CD4-positive, alpha-beta T cell treated with Interferon alpha-2 for 1 hour (primary cell): ENCODE data around the gene FOXM1.
"Not testable (repeated sequence)": the region's sequence is repeated elsewhere in the genome, so short reads cannot be mapped to it uniquely, and the experiment has no call there.

Experiments
- DNase-seq, 2 donors: peaks; one replicate each; pipeline ENCODE4 v3.0.0-alpha.2; 2020 to 2022

Gene FOXM1

DNA sequence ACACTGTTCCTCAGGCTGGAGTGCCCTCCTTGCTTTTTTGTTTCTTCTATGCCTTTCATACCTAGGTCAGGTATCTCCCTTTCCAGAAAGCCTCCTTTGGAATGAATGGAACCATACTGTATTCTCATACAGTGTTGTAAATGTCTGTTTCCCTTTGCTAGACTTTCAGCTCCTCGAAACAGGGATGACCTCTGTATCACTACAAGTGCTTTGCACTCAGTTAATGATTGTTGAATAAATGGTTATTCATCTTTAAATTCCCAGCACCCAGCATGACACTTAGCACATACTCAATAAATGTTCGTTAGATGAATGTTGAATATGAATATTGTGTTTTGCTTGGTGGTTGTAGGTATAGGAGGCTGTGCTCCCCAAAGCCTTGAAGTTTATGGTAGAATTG lies 7.8 kb upstream of the FOXM1 start:
- DNase-seq = no peak

DNA sequence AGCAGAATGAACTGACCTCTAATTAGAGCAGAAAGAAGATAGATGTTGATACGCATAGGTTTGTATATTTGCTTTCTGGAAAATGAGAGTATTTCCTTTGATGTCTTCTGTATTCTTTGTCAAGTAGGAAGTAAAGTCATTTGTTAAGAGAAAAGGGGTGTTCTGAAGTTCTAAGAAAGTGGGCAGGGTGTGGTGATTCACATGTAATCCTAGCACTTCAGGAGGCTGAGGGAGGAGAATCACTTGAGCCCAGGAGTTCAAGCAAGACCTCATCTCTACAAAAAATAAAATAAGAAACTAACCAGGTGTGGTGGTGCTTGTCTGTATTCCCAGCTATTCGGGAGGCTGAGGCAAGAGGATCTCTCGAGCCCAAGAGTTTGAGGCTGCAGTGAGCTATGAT lies 2.9 kb upstream of the FOXM1 start:
- no peak for DNase-seq

DNA sequence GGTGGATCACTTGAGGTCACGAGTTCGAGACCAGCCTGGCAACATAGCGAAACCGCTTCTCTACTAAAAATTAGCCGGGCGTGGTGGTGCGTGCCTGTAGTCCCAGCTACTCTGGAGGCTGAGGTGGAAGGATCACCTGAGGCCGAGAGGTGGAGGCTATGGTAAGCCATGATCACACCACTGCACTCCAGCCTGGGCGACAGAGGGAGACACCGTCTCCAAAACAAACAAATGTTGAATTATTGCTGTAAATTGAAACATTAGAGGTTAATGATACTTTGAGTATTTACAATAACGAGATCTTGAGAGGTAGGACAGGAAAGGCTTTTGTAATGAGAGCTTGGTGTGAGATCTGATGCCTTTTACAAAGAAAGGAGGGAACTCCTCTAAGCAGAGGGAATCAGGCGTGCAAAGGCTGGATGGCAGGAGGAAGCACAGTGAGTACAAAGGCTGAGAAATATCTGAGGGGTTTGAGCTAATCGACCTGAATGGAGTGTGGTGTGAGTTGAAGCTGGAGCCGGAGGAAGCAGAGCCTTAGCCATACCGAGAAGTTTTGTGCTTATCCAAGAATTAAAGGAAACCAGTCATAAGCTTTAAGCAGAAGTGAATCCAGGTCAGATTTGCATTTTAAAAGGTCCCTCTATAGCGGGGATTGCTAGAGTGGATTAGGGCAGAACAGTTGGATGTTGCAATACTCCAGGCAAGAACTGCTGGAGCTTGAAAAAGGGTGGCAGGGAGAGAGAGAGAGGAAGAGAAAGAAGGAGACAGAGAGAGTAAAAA lies 1.2 kb upstream of the FOXM1 start:
- DNase-seq = peak in 1 of 2 donors; percentile 20

DNA sequence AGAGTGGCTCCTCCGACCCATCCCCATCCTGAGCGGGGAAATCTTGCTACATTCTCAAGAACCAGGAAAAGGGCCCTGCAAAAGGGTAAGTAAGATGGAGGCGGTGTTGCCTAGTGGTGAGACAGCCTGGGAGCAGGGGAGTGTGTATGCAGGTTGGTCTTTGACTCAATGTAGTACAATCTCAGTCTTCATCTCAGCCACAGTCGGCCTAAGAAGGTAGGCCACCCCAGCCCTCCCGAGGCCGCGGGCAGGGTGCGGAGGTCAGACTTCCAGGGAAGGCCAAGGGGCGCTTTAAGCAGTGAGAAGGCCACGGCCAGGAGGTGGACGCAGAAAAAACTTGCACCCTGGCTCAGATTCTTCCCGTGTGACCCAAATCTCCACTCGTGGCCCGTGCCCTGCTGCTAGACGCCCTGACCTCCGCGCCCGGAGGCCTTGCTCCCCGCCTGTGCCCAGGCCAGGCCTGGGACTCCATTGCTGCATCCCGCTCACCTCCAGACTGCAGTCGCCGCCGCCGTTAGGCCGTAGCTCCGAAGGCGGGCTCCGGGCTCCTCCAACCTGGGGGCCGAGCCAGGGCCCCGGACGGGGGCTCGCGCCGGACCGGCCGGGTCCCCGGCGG lies 435 bp downstream of the FOXM1 start:
- peak in 1 of 2 donors; percentile 12 for DNase-seq

DNA sequence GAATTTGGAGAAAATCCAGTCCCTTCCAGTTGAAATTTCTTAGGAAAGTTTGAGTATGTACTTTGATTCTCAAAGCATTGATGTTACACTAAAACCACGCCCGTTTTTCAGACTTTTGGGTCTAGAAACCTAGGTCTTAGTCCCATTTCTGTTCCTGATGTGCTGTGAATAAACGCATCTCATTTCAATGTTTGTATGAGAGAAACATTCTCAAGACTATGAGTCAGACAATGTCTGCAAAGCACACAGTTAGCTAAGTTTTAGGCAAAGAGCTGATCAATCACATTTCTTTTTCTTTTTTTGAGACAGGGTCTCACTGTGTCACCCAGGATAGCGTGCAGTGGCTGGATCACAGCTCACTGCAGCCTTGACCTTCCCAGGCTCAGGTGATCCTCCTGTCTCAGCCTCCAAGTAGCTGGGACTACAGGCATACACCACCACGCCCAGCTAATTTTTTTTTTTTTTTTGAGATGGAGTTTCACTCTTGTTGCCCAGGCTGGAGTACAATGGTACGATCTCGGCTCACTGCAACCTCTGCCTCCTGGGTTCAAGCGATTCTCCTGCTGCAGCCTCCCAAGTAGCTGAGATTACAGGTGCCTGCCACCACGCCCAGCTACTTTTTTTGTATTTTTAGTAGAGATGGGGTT lies 7.9 kb downstream of the FOXM1 start:
- DNase-seq = not testable (repeated sequence)

DNA sequence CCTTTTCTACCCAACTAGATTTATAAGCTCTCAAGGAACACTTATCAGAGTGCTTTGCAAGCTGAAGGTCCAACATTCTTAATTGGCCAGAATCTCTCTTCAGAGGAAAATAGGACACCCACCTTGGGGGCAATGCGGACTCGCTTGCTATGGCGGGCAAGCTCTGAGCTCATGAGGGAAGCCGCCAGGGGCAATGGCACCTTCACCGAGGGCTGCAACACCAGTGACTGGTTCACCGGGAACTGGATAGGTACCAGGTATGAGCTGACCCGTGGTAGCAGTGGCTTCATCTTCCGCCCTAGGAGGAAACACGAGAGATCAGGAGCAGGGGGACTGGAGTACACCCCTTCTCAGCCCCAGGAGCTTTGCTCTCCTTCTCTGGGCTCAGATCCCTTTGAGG lies 12.8 kb downstream of the FOXM1 start:
- DNase-seq = no peak

DNA sequence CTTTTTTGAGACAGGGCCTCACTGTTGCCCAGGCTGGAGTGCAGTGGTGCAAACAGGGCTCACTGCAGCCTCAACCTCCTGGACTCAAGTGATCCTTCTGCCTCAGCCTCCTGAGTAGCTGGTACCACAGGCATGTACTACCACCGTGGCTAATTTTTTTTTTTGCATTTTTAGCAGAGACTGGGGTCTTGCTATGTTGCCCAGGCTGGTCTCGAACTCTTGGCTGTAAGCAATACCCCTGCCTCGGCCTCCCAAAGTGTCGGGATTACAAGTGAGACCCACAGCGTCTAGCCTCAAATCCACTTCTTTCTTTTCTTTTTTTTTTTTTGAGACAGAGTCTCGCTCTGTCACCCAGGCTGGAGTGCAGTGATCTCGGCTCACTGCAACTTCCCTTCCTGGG lies 13.6 kb downstream of the FOXM1 start:
- DNase-seq = not testable (repeated sequence)

DNA sequence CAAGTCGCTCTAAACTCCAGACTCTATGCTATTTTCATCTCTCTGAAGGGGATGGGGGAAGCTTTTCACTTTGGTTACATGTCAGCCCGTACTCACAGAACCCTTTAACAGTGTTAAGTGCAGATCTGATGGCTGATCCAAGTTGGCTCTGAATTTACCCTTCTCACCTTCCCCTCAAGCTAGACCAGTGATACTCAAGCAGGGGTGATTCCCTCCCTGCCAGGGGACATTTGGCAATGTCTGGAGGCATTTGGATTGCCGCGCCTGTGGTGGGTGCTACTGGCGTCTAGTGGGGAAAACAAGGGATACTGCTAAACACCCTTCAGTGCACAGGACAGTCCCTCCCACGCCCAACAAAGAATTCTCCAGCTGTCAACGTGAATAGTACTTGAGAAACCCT lies 14.1 kb downstream of the FOXM1 start:
- DNase-seq = no peak

DNA sequence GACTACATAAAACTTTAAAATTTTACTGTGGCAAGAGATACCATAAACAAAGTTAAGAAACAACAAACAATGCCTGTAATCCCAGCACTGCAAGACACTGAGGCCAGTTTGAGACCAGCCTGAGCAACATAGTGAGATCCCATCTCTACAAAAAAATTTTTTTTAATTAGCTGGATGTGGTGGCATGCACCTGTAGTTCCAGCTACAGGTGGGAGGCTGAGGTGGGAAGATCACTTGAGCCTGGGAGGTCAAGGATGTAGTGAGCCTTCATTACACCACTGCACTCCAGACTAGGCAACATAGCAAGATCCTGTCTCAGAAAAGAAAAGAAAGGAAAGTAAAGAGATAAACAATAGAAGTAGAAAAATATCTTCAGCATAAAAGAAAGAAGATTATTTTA lies 16.8 kb downstream of the FOXM1 start:
- DNase-seq = no peak

DNA sequence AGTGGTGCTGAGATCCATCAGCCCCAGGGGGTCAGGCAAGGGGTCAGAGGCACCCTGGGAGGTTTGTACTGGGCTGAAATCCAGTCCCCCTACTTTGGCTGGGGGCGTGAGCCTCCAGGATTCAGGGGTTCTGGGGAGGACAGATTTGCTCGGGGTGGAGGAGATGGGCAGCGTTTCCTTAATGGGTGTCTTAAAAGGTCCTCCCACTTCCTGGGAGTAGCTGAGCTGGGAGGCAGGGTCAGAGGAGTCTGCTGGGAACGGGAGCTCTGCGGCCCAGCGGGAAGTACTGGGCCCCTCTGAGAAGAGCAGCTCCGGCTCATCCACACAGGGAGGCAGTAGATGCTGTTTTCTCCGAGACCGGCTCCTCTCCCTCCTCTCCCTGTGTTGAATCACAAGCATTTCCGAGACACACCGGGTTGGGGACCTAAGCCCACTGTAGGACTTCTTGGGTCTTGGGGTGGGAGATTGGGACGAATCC lies 18.0 kb downstream of the FOXM1 start:
- DNase-seq = no peak

DNA sequence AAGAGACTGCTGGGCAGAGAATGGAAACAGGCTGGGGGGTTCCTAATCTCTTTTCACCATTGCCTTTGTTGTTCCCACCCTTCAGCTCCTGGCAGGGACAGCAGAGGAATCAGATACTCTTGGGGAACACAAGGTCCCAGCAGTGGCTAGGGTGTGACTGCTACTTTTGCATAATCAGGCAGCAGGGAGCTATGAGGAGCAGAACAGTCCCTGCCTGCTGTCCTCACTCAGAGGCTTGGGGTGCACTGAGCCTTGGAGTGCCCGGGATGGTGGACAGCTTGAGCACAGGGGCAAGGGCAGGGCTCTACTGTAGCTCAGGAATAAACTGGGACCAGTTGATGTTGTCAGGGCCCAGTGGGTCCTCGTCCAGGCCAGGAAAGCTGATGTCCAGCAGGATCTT lies 18.6 kb downstream of the FOXM1 start:
- DNase-seq = no peak

DNA sequence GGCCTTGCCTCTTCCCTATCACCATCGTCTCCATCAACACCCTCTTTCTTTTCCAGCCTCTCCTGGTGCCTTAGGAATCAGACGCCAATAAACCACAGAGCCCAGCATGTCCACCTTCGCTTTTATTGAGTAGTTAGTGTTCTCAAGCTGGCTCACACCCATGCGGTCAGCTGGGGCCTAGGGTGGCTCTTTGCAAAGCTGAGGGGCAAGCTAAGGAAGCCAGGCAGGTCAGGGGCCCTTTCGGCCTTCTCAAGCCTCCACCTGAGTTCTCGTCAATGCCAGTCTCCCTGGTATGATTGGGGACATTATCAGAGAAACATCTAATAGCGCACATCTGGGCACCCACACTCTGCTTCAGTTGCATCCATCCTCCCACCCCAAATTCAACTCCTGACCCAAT lies 19.4 kb downstream of the FOXM1 start:
- no peak for DNase-seq

DNA sequence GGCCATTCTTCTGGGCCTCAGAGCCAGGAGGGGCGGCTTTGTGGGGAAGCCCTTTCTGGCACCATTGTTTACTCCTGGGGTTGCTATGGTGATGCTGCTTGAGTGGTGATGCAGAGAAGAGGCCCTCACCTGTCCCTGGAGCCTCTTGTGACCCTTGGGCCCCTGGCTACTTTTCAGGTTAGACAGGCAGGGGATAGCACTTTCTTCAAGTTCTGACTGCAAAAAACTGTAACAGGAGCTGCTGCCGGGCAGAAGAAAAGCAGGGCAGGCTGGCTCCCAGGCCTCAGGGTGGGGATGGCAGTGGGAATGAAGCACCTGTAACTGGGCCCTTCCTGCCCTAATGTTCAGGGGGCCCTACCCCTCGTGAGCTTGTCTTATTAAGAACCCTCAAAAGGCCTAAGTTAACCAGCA lies 19.9 kb downstream of the FOXM1 start, which contains the start of gene TEX52:
Gene TEX52, minus strand, starts transcription at position 19 of the 411 bp plus-strand sequence. Its CDS starts 13 bp downstream, at position 6.
- no peak for DNase-seq

DNA sequence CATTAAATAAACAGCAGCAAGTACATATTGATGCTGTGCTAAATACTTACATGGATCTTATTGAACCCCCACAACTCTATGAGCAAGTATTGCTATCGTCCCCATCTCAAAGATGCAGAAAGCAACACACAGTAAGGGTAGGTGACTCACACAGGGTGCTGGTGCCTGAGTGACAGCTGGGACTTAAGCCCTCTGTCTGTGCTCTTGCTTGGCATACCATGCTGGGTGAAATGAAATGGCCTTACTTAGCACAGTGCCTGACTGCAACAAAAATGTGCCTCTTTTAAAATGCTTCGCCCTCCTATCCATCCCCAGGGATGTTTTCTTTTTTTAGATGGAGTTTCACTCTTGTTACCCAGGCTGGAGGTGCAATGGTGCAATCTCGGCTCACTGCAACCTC lies 20.9 kb downstream of the FOXM1 start:
- no peak for DNase-seq

DNA sequence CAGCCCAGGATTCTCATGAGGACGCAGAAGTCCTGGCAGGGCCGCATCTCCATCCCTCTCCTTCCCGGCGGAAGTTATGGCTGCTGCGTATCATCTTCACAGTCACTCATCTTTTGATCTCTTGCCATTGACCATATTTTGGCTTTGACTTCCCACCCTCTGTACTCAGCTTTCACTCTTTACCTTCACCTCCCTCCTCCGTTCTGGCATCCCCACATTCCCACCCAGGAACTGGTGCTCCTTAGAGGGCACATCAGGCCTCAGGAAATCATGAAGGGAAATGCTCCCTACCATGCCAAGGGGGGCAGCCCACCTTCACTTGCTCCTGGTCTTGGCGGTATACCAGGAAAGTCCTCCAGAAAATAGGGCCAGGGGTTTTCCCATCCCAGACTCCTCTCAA lies 21.4 kb downstream of the FOXM1 start:
- no peak for DNase-seq

DNA sequence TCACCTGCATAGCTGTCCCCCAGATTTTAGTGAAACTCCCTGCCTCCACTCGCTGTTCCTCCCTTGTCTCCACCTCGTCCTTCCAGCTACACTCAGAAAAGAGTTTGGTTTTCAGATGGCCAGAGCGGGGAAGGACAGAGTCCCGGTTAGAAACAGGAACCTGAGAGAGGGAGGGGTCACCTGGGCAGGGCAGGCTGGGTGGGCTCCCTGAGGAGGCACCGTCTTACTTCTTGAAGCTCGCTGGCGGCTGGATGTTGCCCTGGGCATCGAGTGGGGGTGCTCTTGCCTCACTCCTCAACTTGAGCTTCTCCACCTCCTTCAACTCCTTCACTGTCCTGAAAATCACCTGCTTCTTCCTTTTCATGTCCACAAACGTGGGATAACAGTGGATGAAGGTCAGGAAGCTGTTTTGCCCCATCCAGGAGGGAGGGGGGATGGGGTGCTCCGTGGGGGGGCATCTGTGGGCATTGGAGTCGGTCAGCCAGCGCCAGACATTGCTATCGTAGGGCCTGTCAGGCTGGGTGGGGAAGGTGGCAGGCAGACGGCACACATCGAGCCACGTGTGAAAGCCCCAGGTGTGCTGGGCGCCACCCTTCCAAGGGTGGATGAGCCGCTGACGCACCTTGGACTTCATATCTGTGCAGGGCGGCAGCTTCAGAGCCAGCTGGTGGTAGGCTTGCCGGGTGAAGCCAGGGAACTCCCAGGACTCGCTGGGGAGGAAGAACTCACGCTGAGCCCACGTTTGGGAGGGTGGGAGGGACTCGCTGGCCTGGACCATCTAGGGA lies 22.1 kb downstream of the FOXM1 start:
- no peak for DNase-seq

DNA sequence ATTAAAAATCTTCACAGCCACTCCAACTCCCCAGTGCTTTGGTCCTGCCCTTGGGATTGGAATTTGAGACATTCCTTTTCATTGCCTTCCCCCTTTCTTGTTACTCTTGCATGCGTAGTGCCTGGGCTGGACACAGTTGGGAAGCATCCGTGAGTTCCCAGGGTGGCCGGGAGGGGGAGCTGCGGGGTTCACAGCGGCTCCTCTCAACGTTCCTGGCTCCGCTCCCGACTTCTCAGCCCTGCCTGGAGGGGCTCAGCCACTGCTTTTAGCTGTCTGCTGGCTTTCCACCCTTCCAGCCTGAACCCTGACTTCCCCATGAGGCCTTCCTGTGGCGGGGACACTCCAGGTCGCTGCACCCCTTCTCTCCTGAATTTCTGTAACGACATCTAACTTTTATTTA lies 23.3 kb downstream of the FOXM1 start:
- peak; percentile 11 to 36 for DNase-seq

DNA sequence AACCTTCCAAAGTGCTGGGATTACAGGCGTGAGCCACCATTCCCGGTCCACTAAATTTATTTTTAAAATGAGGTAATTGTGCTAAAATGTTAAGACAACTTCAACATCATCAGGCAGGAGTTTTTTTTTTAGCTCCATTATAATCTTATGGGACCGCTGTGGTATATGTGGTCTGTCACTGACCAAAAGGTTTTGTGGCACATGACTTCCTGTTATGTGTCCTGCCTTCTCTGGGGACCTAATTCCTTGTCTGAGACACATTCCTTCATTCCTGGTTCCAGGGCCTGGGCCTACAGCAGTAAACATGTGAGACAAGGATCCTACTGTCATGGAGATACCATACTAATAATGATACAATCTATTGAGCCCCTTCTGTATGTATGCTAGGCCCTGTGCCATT lies 25.0 kb downstream of the FOXM1 start:
- DNase-seq = no peak

DNA sequence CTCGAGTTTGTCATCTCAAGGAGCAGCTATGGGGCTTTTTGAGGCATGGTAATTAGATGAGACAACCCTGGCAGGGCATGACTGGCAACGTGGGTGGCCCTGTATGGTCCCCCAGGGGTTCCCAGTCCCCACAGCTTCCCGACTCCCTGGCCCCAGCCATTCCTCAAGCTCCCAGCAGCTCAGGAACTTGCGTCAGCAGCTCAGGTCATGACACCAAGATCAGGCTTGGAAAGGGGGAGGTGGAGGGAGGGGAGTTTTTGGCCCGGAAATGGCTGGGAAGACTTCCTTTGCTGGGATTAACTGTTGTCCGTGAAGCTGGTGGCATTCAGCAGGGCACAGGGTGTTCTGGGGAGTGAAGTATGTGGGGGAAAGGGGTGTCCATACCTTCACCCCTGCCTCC lies 31.7 kb downstream of the FOXM1 start:
- no peak for DNase-seq

DNA sequence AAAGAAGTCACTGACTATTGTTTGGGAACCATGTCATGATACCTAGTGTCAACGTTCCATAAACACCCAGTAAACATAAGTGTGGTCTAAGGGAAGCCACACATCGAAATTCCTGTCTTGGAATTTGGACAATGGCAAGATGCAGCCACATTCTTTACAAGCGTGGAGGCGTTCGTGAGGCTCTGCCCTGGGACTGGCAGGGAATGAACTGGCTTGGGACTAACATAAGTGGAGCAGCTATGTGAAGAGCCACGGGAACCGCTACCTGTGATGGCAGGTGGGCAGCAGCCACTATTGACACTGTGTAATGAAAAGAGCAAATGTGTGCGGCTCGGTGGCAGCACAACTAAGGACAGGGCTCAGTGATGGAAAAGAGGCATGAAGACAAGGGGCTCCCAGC lies 32.2 kb downstream of the FOXM1 start:
- DNase-seq = no peak

DNA sequence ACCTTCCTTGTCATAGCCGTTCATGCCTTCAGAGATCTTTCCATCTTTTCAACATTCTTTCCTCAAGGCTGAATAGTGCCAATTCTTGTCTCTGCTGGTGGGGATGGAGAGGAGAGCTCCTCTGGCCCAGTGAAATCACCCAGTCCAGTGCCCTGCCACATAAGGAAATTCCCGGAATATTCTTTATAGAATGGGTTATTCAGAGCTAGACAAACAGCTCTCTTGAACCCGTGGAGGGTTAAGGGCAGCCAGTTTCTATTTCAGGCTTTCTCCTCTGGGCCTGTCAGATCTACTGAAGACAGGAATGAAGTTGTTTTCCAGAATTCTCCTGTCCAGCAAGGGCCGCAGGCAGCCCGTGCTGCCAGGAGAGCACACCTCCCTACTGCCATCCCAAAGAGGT lies 34.0 kb downstream of the FOXM1 start:
- no peak for DNase-seq

DNA sequence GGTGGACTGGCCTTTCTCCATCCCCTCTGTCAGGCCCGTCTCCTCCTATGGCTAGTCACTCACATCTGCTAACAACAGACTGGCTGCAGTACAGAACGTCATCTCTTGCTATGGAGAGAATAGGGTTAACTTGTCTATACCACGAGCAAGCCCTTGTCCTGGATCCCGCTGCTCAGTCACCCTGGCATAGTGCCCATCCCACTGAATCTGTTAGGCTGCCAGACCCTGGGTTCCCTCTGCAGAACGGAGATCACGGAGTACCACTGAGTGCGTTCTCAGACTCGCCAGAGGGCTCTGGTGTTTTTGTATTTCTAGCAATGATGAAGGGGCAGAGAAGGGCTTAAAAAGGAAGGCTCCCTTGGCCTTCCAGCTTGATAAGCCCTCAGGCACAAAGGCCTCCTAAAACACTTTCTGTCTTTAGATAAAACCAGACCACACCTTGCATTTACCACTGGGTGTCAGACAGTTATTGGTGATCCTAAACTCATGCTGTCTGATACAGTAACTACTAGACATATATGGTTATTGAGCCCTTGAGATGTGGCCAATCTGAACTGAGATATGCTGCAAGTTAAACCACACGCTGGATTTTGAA lies 35.8 kb downstream of the FOXM1 start:
- no peak for DNase-seq

DNA sequence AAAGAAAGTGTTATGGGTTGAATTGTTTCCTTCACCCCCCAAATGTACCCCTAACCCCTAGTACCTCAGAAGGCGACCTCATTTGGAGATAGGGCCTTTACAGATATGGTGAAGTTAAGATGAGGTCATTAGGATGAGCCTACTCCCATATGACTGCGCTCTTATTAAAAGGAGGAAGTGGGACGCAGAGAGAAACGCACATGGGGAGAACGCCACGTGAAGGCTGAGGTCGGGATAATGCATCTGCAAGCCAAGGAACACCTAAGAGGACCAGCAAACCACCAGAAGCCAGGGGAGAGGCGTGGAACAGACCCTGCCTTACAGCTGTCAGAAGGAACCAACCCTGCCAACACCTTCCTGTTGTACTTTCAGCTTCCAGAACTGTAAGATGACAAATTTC lies 40.4 kb downstream of the FOXM1 start:
- DNase-seq = no peak
